ENCODE measurements around the gene SHISA6.

DNA sequence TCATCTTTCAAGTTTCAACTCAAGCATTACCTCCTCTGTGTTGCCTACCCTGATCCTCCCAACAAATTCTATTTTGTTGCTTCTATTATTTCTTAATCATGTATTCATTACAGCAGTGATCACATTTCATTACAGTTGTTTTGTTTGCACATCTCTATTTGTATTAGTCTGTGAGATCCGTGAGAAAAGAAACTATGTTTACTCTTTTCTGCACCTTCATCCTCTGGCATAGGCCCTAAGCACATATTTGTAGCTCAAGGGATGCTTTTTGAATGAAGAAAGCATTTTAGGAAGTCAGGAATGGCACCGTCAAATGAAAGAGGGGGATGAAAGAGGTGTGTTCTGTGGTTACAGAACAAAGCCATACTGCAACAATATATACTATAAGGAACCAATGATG, 110.5 kb downstream of the SHISA6 start:
- TF ChIP-seq, protein P1, sequence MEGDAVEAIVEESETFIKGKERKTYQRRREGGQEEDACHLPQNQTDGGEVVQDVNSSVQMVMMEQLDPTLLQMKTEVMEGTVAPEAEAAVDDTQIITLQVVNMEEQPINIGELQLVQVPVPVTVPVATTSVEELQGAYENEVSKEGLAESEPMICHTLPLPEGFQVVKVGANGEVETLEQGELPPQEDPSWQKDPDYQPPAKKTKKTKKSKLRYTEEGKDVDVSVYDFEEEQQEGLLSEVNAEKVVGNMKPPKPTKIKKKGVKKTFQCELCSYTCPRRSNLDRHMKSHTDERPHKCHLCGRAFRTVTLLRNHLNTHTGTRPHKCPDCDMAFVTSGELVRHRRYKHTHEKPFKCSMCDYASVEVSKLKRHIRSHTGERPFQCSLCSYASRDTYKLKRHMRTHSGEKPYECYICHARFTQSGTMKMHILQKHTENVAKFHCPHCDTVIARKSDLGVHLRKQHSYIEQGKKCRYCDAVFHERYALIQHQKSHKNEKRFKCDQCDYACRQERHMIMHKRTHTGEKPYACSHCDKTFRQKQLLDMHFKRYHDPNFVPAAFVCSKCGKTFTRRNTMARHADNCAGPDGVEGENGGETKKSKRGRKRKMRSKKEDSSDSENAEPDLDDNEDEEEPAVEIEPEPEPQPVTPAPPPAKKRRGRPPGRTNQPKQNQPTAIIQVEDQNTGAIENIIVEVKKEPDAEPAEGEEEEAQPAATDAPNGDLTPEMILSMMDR (conservative IDR thresholded peaks at IDR 0.05 in 1 of 2, IDR thresholded peaks at IDR 0.05 in 1 of 2; ENCODE audit: extremely low read depth in 1 of 2, insufficient read depth in 1 of 2, low read depth in 1 of 2, low read length in 2 of 2) = no peak
- TF ChIP-seq EZH2 (IDR thresholded peaks at IDR 0.05; ENCODE audit: borderline replicate concordance, low read length) = no peak

Measured in mammary epithelial cell (primary cell).